Inflammatory macrophage treated with lipopolysaccharide for 1 hour (primary cell): ENCODE measurements around the gene AZGP1.
"Not testable (repeated sequence)": the region's sequence is repeated elsewhere in the genome, so short reads cannot be mapped to it uniquely, and the experiment has no call there.

Source experiments
- DNase-seq, 2 donors: peaks; one replicate each; pipeline ENCODE4 v3.0.0-alpha.2; 2020 to 2022

AZGP1 gene

DNA sequence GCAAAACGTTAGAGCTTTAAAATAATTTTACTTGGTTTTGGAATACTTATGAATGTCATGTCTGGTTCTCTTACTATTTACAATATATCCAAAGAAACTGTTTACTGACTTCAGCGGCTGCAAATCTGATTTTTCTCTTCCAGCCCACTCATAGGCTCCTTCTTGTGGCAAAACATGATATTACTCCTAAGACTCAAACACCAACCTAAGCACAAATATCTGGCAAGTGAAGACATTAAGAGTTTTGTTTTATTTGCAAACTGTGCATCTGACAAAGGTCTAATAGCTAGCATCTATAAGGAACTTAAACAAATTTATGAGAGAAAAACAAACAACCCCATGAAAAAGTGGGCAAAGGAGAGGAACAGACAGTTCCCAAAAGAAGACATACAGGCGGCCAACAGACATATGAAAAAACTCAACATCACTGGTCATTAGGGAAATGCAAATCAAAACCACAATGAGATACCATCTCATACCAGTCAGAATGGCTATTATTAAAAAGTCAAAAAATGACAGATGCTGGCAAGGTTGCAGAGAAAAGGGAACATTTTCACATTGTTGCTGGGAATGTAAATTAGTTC lies 26.1 kb downstream of the AZGP1 start:
- DNase-seq = peak in 1 of 2 donors; percentile 34

DNA sequence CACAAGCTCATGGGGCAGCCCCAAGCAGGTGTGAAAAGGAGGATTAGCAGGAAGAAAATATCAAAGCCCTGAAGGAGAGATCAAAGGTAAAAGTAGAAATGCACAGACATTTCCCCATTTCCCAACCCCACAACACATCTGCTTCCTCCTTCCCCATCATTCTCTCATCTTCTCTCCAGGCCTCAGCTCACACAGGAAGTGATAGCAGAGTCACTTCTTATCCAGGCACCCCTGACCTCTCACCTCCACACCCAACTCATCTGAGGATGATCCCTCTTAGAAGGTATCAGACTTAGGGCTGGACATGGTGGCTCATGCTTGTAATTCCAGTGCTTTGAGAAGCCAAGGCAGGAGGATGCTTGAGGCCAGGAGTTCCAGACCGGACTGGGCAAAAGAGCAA lies 28.2 kb downstream of the AZGP1 start:
- DNase-seq = no peak

DNA sequence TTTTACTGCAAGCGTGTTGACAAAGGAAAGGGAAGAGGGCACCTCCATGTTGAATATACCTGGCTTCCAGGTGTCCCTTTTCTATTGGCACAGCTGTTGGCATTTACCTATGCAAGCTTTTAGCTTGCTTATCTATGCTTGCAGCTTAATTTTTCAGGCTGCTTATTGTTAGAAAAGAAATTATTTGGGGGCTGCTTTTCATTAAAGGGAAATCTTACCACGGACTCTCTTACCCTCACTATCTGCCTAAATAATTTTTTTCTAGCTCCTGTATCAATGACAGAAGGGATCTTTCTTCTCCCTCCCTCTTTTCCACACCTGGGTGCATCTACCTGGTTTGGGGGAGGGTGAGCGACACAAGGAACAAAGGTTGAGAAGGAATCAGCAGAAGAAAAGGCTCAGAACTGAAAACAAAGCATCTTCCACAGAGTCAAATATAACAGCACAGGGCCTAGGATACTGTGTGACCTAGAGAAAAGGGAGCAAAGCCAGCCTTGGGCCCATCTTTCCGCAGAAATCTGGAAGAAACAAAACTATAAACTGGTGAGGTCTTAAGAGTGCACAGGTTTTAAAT lies 31.2 kb downstream of the AZGP1 start:
- no peak for DNase-seq

DNA sequence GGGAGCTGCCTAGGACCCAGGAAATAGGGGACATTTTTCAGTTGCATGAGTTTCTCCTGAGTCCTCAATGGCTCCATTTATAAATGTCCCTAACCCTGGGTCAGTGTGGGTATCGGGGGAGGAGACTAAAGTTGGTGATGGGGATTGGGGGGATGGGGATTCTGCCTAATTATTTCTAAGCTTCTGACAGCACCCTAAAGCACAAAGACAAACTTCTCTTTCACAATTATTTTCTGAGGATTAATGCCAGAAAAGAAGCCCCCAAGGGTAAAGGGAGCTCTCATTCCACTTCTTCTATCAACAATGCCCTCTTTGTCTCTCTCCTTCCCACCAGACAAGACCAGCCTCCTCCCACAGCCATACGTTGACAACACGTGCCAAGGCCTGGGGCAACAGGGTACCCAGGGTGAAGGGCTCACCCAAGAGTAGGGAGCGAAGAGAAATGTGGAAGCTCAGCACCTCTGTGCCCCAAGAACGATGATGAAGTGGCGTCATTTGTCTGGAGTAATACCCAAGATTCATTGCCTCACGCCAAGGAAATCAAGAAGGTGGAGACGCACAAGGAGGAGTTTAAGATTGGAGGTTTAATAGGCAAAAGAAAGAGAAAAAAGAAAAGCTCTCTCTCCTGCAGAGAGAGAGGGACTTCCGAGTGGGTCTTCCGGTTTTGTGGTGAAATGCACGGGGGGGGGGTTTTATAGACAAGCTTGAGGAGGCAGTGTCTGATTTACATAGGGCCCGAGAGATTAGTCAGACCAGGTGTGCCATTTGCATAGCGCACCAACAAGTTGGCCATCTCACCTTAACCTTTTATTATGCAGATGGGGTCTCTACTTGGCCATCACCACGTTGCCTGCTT lies 32.0 kb downstream of the AZGP1 start:
- peak in 1 of 2 donors; percentile 7 for DNase-seq

DNA sequence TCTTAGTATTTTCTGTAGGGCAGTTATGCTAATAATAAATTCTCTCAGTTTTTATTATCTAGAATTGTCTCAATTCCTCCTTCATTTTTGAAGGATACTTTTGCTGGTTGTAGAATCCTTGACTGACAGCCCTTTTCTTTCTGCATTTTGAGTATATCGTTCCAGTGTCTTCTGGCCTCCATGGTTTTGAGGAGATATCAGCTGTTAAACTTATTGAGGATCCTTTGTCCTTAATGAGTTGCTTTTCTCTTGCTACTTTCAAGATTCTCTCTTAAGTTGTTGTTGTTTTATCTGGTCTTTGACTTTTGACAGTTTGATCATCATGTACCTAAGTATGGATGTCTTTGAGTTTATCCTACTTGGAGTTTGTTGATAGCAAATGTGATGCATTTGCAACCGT lies 37.5 kb downstream of the AZGP1 start:
- no peak for DNase-seq

DNA sequence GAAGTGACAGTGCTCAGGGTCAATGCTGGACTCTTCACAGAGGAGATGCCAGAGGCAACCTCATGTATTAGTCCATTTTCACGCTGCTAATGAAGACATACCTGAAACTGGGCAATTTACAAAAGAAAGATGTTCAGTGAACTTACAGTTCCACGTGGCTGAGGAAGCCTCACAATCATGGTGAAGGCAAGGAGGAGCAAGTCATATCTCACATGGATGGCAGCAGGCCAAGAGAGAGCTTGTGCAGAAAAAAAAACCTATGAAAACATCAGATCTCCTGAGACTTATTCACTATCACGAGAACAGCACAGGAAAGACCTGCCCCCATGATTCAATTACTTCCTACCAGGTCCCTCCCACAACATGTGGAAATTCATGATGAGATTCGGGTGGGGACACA lies 40.8 kb downstream of the AZGP1 start:
- DNase-seq = not testable (repeated sequence)

DNA sequence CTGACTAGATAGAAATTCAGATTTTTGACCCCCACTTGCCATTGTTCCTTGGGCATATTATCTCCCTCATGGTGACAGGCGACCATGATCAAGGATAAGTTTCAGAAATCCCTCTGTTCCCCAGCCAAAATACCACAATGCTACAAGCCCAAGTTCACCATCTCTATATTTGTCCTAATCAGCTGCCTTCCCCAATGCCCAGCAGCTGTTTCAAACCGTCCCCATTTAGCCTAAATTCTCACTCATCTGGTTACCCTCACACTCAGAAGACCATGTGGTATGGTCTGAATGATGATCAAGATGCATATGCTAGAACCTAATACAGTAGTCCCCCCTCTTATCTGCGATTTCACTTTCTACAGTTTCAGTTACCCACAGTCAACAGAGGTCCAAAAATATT lies 45.5 kb downstream of the AZGP1 start:
- no peak for DNase-seq

DNA sequence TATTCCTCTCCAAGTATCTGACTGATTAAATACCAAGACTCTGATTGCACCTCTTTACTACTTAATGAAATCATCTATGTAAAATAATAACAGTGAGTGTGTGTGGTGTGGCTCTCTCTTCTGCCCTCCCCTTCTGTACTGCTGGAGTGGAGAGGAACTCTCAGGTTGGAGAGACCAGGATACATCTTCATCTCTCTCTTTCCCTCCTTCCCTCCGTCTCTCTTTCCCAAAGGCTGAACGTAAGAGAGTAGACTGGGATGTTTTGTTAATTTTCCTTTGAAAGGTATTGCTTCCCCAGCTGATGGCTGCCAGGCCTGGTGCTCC lies 46.1 kb downstream of the AZGP1 start:
- no peak for DNase-seq

DNA sequence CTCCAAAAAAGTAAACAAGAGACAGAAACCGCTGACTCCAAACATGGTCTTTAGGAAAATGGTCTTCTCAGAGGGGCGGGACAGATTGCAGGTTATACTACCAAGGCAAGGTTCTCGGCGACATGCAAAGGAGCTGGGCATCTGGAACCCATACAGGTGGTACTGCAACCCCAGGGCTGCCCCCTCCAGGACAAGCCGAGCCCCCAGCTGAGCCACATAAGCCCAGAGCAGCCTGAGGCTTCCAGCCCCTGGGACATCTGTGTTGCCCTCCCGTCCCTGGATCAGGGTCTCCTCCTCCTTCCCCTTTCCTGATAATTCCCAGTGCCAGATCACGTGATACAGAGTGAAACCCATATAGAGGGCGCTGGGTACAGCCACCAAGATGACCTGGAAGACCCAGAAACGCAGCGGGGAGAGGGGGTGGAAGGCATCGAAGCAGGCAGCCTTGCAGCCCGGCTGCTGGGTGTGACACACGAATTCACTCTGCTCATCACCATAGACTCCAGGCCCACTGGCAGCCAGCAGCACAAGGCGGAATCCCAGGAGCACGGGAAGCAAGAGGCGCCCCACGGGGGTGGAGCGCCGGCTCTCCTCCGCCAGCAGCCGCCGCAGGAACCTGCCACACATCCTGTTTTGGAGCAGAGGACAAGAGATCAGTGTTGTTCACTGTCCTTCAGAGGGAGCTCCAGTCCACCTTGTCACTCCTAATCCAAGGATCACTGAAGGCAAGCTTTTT lies 46.7 kb downstream of the AZGP1 start, which contains the start of gene GJC3:
Gene GJC3 (minus strand): TSS at position 627 of the 736 bp plus-strand sequence. CDS start 0 bp downstream, at position 627.
- DNase-seq = peak; percentile 49 to 57

DNA sequence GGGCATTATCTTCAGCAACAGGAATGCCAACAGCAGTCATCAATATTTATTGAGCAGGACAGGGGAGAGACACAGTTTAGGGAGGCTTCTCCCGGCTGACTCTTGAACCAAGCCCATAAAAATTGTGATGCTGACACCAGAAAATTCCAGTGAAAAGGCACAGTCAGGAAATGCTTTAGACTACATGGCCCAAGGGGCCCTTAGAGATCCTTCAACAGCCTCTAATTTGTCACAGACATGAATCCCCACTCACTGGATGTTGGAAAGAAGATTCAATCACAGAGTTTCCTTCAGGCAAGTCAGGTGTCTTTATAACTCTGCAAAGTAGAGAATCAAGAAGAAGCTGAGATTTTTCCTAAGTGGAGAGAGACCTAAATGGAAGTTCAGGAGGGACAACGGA lies 47.6 kb downstream of the AZGP1 start:
- DNase-seq = no peak

DNA sequence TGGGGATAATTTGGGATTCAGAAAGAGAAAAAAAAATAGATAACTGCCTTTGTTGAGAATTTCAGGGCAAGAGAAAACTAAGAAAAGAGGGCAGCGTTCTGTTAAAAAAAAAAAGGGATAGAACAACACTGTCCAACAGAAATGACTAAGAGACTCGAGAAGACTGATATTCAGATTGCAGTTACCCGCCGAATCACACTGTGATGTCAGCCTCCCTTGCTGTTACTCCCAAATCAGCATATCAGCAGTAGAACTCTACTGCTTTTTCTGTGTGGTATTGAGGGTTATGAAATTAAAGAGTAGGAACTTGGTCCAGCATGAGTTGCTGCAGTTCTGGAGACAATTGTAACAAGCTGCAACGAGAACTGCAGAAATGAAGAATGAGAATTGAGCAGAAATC lies 48.3 kb downstream of the AZGP1 start:
- no peak for DNase-seq

DNA sequence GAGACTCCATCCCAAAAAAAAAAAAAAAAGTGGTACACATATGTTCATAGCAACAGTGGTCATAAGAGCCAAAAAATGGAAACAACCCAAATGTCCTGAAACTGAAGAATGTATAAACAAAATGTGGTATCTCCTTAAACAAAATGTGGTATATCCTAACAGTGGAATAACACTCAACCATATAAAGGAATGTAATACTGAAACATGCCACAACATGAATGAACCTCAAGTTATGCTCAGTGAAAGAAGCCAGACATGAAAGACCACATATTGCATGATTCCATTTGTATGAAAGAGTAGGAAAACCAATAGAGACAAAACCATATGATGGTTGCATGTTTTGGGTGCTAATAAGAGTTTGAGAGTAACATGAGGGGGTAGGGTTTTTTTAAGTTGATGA lies 49.5 kb downstream of the AZGP1 start:
- no peak for DNase-seq

DNA sequence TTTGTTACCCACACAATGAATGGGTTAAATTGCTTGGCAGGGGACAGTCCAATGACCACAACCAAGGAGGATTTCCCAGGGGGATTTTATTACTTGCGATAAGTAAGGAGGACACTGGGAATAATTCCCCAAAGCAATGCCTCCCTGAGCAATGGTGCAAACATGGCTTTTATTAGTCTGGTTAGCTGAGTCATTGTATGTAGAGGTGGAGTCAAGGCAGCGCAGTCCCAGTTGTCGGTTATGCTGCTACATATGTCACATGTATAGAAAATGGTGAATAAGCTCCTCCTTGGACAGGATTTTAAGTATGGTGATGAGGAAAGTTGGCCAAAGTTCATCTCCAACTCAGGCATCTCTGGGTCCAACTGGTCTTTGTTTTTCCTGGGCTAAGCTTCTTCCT lies 52.6 kb downstream of the AZGP1 start:
- peak in 1 of 2 donors; percentile 36 for DNase-seq

DNA sequence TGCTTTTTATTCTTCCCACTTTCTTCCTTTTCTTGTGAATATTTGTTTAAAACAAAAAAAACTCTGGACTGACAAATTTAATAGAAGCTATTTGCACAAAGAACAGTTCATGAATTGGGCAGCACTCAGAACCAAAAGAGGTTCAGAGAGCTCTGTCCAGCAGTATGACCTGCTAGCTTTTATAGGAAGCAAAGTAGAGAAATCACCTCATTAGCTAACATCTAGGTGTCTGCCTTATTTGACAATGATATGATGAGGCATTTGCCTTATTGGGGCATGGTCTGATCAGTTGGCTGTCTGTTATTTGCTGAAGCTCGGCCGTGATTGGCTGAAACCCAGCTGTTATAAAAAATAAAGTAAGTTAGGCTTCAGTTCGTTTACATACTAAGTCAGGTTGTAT lies 55.7 kb downstream of the AZGP1 start:
- DNase-seq = no peak

DNA sequence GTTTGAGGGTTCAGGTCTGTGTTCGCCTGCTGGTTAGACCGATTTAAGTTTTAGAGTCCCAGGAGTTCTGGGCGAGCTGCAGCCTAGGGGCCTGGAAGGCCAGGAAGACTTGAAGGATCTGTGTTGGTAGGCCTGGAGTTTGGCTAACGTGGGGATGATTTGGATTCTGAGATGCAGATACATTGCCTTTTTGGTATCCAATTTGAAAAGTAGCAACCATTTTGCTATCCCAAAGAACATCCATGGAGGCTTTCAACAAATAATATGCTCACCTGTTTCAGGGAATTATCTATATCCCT lies 56.1 kb downstream of the AZGP1 start:
- DNase-seq = no peak

DNA sequence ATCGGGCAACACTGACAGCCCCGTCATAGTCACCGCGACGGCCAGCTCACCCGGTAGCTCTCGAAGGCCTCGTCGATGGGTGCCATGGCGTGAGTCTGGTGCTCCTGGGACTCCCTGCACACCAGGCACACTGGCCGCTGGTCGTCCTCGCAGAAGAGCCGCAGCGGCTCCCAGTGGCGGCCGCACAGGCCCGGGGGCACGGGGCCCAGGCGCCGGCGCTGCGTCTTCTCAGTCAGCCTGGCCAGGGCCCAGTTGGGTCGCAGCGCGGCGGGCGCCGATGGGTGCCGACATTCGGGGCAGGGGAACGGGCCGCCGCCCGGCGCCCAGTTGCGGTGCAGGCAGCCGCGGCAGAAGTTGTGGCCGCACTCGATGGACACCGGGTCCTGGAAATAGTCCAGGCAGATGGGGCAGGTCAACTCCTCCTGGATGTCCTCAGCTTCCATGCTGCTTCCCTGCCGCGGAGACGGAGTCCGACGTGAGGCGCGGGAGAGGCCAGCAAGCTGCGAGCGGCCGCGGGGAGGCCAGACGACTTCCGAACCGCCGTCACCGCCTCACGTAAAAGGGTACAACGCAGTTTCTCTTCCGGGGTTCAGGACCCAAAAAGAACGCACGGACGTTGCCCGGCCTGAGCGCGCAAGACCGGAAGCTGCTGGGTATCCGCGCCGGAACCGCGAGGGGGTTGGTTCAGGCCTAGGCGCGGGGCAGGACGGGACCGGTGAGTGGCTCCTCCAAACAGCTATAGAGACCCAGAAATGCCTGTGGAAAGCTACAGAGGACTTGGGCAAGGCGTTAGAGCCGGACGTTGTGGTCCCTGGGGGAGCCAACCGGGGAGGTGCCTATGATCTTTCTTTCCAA lies 56.6 kb downstream of the AZGP1 start, which contains the start of gene TRIM4:
Gene TRIM4 (minus strand): TSS at position 572 of the 855 bp plus-strand sequence. CDS start 129 bp downstream, at position 443.
- peak; percentile 91 to 92 for DNase-seq
